A673 (cell line): ENCODE data around the gene SLC5A9. TPM values are rescaled to one million over a fixed set of nuclear protein-coding genes. Genes with fewer than 3 reads are reported as not detected.

ENCODE experiments used
- BruUV-seq: library from RNA; stranded (reverse); fragments of 400-500 nt; replicated peaks from 2 replicates; lab custom pipeline; 2021; lab: Mats Ljungman, UMichigan
- CTCF ChIA-PET: fragments of 300-600 bp; sonication (Branson Sonifier 250); formaldehyde crosslinking; loops from one replicate; lab custom pipeline; 2022; ENCODE audit warnings: antibody characterized with exemption; lab: Charles Lee
- POLR2A ChIA-PET: fragments of 300-600 bp; sonication (Branson Sonifier 250); formaldehyde crosslinking; loops from one replicate; lab custom pipeline; 2022; ENCODE audit warnings: antibody characterized with exemption; ENCODE audit not compliant: low non-redundant PET; lab: Charles Lee
- DNase-seq: peaks from one replicate; pipeline ENCODE4 v3.0.0-alpha.2; 2015; ENCODE audit warnings: low spot score
- H3K27ac ChIP-seq: fragments of 200-600 bp; sonication (generic); 2 replicates; pipeline ENCODE4 v1.5.1; 2016; ENCODE audit warnings: mixed run types, low read depth, mild to moderate bottlenecking, mixed read lengths, antibody characterized with exemption, low read length; ENCODE audit not compliant: poor library complexity, severe bottlenecking
- H3K27me3 ChIP-seq: fragments of 200-600 bp; sonication (generic); replicated peaks from 2 replicates; pipeline ENCODE4 v1.6.1; 2017; ENCODE audit warnings: mixed run types, low read depth, mild to moderate bottlenecking, mixed read lengths, antibody characterized with exemption, low read length; ENCODE audit not compliant: insufficient read depth, poor library complexity
- H3K36me3 ChIP-seq: fragments of 200-600 bp; sonication (generic); 2 replicates; pipeline ENCODE4 v1.6.1; 2016; ENCODE audit warnings: mixed run types, mild to moderate bottlenecking, mixed read lengths, antibody characterized with exemption, low read length; ENCODE audit not compliant: insufficient read depth, poor library complexity, severe bottlenecking
- H3K4me1 ChIP-seq: fragments of 200-600 bp; sonication (generic); 2 replicates; pipeline ENCODE4 v1.6.1; 2017; ENCODE audit warnings: mixed run types, mild to moderate bottlenecking, mixed read lengths, antibody characterized with exemption, low read length; ENCODE audit not compliant: insufficient read depth, poor library complexity, severe bottlenecking
- H3K4me3 ChIP-seq: fragments of 200-600 bp; sonication (generic); 2 replicates; pipeline ENCODE4 v1.5.1; 2016; ENCODE audit warnings: low read depth, mixed run types, mild to moderate bottlenecking, mixed read lengths, low read length; ENCODE audit not compliant: poor library complexity, severe bottlenecking
- H3K9me3 ChIP-seq: fragments of 200-600 bp; sonication (generic); 2 replicates; pipeline ENCODE4 v1.6.1; 2016; ENCODE audit warnings: mixed run types, low read depth, mild to moderate bottlenecking, mixed read lengths, antibody characterized with exemption, low read length; ENCODE audit not compliant: poor library complexity, severe bottlenecking
- EZH2 ChIP-seq: fragments of 200-600 bp; sonication (generic); IDR thresholded peaks from 2 replicates; pipeline ENCODE4 v1.6.1; 2017; ENCODE audit warnings: borderline replicate concordance, low read depth, mild to moderate bottlenecking, mixed read lengths, antibody characterized with exemption, low read length; ENCODE audit not compliant: poor library complexity, severe bottlenecking
- intact Hi-C: fragments of 100-400 bp; cut with micrococcal nuclease; formaldehyde crosslinking; loops from one replicate; pipeline ENCODE4 v1.10.0; 2022; ENCODE audit not compliant: unreplicated experiment
- total RNA-seq: library from RNA; stranded (reverse); gene quantifications from 2 replicates; pipeline ENCODE4 v1.2.3, GENCODE V29; 2021
- TF ChIP-seq, protein P1 (sequence below): fragments of 300-800, 200-600 bp; sonication (generic); conservative IDR thresholded peaks from 2 replicates; pipeline ENCODE4 v1.5.1; 2017; ENCODE audit warnings: low read depth, mild to moderate bottlenecking, antibody characterized with exemption, low read length, moderate library complexity, mixed read lengths

Gene SLC5A9
- total RNA-seq, 1 experiment from 2014 or later: not detected

- intact Hi-C loops: no loop called here
These were observed 35.6 kb downstream of the SLC5A9 start for GRCh38 chr1:48258106-48258505.

GRCh38 chr1:48261881-48262400 lies 39.4 kb downstream of the SLC5A9 start:
- no peak for DNase-seq
- Histone ChIP-seq H3K4me3 (no peak overlapping the region), H3K27me3 (no peaks in the 10 kb centered on the region), H3K4me1 (no peaks in the 10 kb centered on the region), H3K36me3 (no peaks in the 10 kb centered on the region), H3K9me3 (no peaks in the 10 kb centered on the region), H3K27ac (no peak overlapping the region)
- TF ChIP-seq, protein P1, sequence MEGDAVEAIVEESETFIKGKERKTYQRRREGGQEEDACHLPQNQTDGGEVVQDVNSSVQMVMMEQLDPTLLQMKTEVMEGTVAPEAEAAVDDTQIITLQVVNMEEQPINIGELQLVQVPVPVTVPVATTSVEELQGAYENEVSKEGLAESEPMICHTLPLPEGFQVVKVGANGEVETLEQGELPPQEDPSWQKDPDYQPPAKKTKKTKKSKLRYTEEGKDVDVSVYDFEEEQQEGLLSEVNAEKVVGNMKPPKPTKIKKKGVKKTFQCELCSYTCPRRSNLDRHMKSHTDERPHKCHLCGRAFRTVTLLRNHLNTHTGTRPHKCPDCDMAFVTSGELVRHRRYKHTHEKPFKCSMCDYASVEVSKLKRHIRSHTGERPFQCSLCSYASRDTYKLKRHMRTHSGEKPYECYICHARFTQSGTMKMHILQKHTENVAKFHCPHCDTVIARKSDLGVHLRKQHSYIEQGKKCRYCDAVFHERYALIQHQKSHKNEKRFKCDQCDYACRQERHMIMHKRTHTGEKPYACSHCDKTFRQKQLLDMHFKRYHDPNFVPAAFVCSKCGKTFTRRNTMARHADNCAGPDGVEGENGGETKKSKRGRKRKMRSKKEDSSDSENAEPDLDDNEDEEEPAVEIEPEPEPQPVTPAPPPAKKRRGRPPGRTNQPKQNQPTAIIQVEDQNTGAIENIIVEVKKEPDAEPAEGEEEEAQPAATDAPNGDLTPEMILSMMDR: no peak
- BruUV-seq: no TSS peak
- ChIA-PET POLR2A (no interaction called here), CTCF (no interaction called here)
- intact Hi-C loops: no loop called here

More at GRCh38 chr1:48258106-48258505, 35.6 kb downstream of the SLC5A9 start:
- no peak for DNase-seq
- no peaks in the 10 kb centered on the region for H3K9me3 ChIP-seq
- ChIA-PET CTCF (no interaction called here), POLR2A (no interaction called here)
- H3K4me1 ChIP-seq: no peaks in the 10 kb centered on the region
- peaks cover 4% of the 10 kb centered on the region for H3K27me3 ChIP-seq
- TF ChIP-seq EZH2: no peak
- TF ChIP-seq, protein P1: no peak
- H3K36me3 ChIP-seq: no peaks in the 10 kb centered on the region
- no peak overlapping the region for H3K4me3 ChIP-seq
- BruUV-seq: no TSS peak
- no peak overlapping the region for H3K27ac ChIP-seq

DNA sequence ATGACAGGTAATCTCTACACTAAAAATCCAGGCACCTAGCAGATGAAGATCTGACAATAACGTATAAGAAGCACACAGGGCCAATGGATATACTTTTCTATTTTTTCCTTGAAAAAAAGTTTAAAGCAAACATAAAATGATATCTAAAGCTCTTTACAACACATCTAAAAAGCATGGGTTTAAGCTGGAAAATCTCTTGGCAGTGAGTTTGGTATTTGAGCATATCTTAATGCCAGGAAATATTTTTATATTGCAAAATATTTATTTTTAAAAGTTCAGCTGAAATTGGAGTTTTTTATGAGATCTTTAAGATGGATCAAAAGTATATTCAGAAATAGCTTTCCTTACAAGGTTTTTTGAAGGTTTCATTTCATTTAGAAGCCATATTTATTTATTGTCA lies 40.5 kb downstream of the SLC5A9 start:
- H3K9me3 ChIP-seq: no peaks in the 10 kb centered on the region
- ChIA-PET POLR2A (no interaction called here), CTCF (no interaction called here)
- TF ChIP-seq, protein P1: no peak
- no peak for TF ChIP-seq EZH2
- no peaks in the 10 kb centered on the region for H3K36me3 ChIP-seq
- no peaks in the 10 kb centered on the region for H3K27me3 ChIP-seq
- H3K27ac ChIP-seq: no peak overlapping the region
- intact Hi-C loops: no loop called here
- DNase-seq: no peak
- no TSS peak for BruUV-seq
- no peaks in the 10 kb centered on the region for H3K4me1 ChIP-seq
- no peak overlapping the region for H3K4me3 ChIP-seq
